ENCODE measurements around the gene COL23A1.

The COL23A1 gene

GRCh38 chr5:178453224-178453623, 137.0 kb downstream of the COL23A1 start:
- no peak for DNase-seq

- DNase-seq, result no peak
These were observed 139.8 kb downstream of the COL23A1 start for GRCh38 chr5:178450121-178451028.

- DNase-seq, result no peak
These were observed 140.8 kb downstream of the COL23A1 start for GRCh38 chr5:178449163-178450070.

- DNase-seq, result no peak
These were observed 144.7 kb downstream of the COL23A1 start for GRCh38 chr5:178445534-178445933.

- no peak for DNase-seq
These were observed 147.6 kb downstream of the COL23A1 start for GRCh38 chr5:178442405-178443257.

GRCh38 chr5:178441486-178442270, 148.5 kb downstream of the COL23A1 start:
- no peak for DNase-seq

- no peak for DNase-seq
These were observed 150.0 kb downstream of the COL23A1 start for GRCh38 chr5:178440181-178440580.

GRCh38 chr5:178439493-178440180, 150.6 kb downstream of the COL23A1 start:
- DNase-seq, result no peak

- DNase-seq, result no peak
These were observed 151.4 kb downstream of the COL23A1 start for GRCh38 chr5:178438796-178439195.

GRCh38 chr5:178437386-178438075, 152.7 kb downstream of the COL23A1 start:
- DNase-seq, result no peak

- DNase-seq, result no peak
These were observed 153.8 kb downstream of the COL23A1 start for GRCh38 chr5:178436326-178436940.

GRCh38 chr5:178435321-178436238, 154.6 kb downstream of the COL23A1 start:
- no peak for DNase-seq

GRCh38 chr5:178434851-178435250, 155.3 kb downstream of the COL23A1 start:
- no peak for DNase-seq

- no peak for DNase-seq
These were observed 156.0 kb downstream of the COL23A1 start for GRCh38 chr5:178434016-178434761.

GRCh38 chr5:178433273-178433775, 156.9 kb downstream of the COL23A1 start:
- DNase-seq, result no peak

GRCh38 chr5:178432421-178433272, 157.5 kb downstream of the COL23A1 start:
- DNase-seq, result no peak

GRCh38 chr5:178431782-178432165, 158.4 kb downstream of the COL23A1 start:
- no peak for DNase-seq
